GM18909 (cell line): Measurements from ENCODE around the gene PPIL1.

Experiments
- ATAC-seq: cut with Tn5 transposase; IDR thresholded peaks from one replicate; pipeline ENCODE4 v1.9.1; 2021; ENCODE audit warnings: mild to moderate bottlenecking; ENCODE audit not compliant: unreplicated experiment, poor library complexity

PPIL1 gene

DNA sequence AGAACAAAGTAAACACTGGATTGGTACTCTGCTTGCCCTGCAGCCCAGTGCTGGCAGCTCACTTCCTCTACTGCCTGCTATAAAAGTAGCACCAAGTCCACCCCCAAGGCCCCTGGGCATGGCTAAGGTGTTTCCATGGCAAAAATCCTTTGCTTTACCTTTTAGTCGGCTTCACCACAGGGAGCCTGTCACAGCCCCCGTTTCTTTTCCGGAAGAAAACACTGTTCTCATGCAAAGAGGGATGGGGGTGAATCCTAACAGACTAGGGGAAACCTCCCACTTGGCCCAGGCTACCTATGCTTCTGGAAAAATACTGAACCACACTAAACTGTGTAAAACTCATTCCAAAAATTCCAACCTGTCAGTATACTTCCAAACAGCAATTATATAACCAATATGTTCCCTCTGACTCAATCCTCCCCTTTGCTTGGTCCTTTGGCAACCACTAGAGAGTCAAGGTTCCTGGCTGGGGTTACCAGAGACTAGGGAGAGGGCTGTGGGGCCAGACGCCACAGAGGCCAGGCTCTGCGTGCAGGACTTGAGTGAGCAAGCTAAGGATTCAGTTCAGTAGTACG, 16.1 kb downstream of the PPIL1 start:
- ATAC-seq: no peak

DNA sequence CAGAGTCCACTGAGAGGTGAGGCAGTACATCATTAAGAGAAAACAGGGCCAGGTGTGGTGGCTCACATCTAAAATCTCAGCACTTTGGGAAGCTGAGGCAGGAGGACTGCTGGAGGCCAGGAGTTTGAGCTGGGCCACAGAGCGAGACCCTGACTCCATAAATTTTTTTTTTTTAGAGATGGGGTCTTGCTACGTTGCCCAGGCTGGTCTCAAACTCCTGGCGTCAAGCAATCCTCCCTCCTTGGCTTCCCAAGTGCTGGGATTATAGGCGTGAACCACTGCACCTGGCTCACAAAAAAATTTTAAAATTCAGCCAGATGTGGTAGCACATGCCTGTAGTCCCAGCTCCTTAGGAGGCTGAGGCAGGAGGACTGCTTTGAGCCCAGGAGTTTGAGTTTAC, 17.3 kb downstream of the PPIL1 start:
- ATAC-seq: no peak

DNA sequence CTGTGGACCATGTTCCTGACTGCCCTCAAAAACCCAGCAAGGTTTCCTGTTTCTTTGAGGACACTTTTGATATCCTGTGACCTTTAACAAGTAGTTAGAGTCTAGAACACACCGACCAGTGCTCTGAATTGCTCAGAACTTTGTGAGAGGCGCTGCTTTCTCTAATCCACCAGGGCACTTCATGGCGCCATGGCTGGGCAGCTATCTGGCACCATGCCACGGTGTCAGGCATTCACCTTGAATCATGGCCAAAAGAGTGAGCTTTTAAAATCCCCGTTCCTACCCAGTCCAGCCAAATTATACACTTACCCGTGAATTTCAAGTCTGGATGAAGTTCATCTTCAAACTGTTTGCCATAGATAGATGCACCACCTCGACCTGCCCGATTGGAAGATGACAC, 18.3 kb downstream of the PPIL1 start:
- no peak for ATAC-seq

DNA sequence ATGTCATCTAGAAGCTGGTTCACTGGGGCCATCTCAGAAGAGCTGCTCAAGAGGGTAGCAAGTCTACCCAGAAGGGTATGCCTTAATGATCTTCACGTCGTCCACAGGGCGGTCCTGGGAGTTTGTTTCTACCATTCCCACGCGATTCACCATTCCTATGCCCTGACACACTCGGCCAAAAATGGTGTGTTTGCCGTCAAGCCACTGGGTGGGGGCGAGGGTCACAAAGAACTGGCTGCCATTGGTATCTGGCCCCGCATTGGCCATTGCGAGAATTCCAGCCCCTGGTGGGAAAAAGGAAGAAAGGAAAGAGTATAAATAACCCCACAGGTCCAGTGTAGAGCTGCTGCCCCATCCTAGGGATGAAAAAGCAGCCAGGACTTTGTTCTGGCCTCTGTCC, 18.9 kb downstream of the PPIL1 start:
- ATAC-seq: no peak

DNA sequence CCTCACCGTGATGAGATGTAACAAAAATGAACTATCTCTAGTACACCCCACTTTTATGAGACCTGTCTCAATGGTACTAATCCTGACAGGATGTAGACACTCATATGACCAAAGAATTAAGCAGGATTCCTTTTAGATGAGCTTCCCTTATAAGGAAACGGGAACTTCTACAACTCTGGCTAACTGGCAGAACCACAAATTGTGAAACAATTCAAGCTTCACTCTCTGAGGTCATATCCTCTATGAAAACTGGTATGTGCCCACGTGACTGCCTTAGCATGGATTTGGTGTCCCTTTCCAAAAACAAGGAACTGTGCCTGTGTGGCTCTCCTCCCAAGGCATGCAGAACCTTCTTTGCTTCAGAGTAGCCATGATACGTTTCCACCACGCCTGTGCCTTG, 21.3 kb downstream of the PPIL1 start:
- ATAC-seq: no peak

DNA sequence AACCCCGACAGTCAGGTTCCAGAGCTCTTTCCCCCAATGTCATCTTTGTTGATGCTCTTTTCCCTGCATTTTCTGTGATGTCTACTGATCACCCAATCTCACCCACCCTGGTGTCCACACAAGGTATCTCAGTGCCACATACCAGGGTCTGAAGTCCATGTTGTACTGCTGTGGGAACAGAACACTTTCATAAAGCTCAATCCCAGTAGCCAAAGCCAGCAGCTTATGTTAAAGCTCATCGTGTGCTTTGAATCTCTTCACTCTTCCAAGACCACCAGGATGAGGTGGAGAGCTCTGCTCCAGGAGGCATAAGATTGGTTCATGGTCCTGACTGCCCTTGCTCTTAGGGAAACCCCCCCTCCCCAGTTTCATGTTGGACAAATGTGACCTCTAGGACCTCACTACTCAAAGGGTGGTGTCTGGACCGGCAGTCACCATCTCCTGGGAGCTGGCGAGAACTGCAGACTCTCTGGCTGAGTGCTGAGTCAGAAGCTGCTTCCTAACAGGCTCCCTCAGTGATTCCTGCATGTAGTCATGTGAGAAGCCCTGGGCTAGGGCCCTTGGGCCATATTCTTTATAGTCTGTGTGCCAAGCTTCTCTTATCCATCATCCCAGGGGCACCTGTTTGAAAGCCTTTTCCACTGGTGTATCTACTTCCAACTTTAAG, 22.0 kb downstream of the PPIL1 start:
- ATAC-seq: no peak

DNA sequence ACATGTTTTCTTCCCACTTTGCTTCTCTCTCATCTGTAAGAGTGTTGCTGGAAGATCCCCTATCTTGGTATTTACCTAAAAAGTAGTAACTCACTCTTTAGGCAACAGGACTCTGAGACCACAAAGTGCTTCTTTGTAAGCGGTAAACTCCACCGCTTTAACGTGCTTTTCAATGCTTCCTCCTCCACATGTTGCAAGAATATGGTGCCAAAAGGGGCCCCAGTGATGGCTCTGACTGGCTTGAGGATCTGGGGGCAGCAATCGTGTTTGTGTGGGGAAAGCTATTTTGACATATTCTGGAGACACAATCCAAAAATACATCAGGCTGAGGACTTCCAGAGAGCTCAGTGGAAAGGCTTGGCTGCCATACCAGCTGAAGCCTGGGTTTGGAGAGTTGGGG, 23.0 kb downstream of the PPIL1 start:
- ATAC-seq: no peak

DNA sequence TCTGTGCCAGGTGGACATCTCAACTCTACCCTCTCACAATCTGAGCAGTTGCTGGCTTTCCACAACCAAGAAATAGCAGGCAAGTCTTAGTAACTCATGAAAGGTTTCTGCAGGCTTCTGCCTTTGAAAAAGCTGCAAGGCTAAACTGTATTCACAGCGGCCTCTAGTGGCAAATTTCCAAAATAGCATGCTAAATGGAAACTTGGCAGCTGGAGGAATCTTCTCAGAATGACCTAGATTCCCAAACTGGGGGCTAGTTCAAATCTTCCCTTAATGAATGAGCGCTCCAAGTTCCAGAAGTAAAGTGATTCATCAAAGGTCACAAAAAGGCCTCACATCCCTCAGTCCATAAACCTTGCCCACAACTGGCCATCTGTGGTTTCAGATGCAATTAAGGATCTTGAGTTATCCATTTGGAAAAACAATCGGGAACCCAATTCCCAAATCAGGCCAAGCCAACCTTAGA, 23.4 kb downstream of the PPIL1 start:
- ATAC-seq: no peak

DNA sequence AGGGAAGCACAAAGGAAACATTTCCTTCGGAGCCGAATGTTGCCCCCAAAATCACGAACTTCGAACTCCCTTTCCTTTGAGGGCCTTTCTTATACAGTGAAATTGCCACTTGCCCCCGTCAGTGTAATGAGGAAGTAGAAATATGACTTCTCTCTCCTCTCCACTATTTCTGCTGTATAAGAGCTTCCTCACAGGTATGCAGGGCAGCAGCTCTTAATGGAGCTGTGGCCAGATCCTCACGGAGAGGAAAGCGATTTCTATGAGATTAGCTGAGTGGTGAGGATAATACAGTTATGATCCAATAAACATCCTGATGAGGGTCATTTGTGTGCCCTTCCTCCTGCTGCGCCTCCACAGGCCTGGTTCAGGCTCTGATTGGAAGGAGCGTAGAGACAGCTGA, 24.6 kb downstream of the PPIL1 start:
- ATAC-seq: no peak

DNA sequence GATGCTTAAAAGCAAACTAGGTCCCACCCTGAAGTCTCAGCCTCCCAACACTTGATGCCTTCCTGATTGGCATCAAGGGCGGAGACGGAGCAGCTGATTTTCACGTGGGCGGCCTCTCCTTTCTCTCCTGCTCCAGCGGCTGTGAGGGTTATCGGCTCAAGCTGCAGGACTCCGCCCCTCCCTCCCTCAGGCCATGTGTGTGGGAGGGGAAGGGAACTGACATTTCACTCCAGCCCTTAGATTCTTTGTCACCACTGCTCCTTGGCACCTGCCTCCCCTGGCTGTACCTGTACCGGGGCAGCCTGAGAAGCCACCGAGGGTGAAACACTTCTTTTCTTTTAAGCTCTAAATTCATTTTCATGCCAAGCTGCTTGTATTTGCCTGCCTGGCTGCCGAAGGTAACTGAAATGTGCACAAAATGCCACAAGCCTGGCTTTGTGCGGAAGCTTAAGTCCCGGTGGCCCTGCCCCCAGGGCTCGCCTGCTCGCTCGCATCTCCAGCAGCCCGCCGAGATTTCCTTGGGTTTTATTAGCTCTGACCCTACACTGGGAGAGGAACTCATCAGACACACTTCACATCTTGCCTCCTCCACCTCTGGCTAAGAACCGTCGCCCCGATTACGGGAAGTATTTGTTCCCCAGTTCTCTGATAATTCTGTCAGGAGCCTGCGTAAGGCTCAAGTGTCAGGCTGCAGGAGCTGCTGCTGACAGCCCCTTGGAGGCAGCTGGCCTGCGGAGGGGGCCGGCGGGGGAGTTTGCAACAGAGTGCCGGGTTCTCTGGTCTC, 25.8 kb downstream of the PPIL1 start:
- no peak for ATAC-seq

DNA sequence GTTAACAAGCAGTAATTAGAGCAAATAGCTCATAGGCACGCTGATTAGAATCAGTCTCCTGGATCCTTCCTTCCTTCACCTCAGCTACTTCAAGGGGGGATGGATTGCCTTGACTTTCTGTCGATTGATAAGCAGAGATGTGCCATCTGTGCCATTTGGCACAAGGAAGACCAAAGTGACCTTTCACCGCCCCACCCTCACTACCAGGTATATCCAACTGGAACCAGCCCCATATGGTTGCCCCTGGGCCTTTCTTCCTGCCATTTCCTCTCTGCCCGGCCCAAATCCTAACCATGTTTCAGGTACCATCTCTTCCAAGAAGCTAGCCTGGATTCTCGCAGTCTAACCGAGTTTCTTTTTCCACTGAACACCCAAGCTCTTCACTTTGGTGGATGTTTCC, 26.6 kb downstream of the PPIL1 start:
- ATAC-seq: no peak

DNA sequence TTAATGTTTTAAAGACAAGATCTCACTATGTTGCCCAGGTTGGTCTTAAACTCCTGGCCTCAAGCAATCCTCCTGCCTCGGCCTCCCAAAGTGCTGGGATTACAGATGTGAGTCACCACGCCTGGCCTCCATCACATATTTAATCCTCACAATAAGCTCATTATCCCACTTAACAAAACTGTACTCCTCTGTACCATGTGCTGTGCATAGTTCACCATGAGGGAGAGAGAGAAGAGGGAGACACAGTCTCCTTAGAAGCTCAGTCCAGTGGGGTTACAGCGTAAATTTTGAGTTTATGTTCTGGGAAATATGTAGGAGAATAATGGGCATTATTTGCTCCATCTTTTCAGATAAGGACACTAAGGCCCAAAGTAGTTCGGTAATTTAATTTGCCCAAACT, 27.5 kb downstream of the PPIL1 start:
- no peak for ATAC-seq

DNA sequence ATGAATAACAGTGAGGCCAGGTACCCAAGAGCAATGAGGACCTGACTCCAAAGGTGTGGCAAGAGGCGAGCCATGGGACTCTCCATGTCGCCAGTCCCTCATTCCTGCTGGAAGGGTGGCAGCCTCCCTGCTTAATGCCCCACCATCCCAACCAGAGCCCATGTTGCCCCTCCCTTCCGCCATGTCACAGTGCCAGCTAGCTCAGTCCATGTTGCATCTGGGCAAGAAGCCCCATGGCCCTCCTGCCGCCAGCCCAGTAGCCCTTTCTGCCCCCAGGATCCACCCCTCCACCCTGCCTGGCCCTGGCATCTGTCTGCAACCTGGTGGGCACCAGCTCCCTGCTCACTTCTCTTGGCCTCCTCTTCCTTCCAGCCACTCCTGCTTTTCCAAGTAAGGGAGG, 29.4 kb downstream of the PPIL1 start:
- no peak for ATAC-seq

DNA sequence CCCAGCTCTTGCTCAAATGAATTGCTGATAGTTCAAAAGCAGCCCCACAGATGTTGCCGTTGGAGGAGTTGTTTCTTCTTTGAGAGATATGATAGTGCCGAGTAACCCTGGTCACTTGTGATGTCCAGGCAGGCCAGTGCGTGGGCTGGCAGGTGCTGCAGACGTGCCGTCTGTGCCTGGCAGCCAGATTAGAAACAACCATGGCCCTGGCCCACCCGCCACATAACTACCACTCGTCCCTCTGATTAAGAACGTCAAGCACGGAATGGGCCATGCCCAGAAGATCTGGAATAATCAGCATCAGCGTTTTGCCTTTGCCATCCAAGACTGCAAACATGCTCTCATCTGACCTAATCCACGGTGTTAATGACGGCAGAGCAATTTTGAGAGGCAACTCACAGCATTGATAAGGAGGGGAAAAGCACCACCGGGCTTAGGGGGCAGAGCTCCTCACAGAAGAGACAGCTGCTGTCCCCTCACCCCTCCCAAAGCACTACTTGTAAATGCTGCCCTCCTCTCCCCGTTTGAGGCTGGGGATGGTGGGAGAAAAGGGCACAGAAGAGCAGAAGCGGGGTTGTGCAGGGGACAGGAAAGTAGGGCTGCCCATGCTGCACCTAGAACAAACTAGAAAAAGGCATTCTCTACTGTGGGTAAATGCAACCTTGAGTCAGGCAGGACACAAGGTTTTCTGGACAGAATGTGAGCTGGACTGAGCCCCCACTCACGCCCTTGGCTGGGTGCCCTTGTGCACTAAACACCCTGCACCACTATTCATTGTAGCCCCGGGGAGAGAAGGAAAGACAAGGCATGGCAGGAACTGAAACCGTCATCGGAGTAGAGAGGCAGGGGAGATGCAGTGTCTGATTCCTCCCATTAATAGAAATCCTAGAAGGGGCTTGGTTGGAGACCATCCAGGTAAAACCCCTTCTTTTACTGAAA, 30.1 kb downstream of the PPIL1 start:
- ATAC-seq: no peak

DNA sequence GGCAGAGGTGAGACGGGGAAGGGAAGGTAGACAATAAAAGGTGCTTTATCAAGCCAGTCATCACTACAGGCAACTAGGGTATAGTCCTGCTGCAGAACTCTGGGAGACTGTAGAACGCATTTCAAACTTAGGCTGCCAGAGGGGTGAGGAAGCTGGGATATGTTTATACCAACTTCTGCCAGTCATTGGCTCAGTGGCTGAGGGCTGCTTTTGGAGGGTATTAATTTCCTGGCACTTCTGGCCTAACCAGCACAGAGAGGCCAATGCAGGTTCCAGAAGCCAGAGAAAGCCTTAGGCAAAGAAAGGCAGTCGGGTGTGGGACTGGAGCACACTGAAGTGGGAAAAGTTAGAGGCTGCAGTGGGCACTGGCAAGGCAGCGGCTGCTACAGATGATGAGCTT, 31.4 kb downstream of the PPIL1 start:
- ATAC-seq: no peak

DNA sequence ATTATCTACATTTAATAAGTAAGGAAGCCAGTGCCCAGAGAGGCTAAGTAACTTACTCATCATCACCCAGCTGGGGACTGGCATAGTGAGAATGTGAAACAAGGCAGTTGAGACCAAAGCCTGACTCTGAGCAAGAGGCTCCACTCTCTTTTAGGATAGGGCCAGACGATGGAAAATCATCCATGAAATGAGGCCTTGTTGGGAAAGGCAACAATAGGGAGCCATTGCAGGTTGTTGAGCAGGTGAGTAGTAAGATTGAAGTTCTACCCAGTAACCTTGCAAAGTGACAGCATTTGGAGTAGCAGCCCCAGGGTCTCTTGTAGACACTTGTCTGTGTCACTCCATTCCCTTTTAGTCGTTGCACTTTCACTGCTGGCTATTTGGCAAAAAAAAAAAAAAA, 32.8 kb downstream of the PPIL1 start:
- ATAC-seq: no peak

DNA sequence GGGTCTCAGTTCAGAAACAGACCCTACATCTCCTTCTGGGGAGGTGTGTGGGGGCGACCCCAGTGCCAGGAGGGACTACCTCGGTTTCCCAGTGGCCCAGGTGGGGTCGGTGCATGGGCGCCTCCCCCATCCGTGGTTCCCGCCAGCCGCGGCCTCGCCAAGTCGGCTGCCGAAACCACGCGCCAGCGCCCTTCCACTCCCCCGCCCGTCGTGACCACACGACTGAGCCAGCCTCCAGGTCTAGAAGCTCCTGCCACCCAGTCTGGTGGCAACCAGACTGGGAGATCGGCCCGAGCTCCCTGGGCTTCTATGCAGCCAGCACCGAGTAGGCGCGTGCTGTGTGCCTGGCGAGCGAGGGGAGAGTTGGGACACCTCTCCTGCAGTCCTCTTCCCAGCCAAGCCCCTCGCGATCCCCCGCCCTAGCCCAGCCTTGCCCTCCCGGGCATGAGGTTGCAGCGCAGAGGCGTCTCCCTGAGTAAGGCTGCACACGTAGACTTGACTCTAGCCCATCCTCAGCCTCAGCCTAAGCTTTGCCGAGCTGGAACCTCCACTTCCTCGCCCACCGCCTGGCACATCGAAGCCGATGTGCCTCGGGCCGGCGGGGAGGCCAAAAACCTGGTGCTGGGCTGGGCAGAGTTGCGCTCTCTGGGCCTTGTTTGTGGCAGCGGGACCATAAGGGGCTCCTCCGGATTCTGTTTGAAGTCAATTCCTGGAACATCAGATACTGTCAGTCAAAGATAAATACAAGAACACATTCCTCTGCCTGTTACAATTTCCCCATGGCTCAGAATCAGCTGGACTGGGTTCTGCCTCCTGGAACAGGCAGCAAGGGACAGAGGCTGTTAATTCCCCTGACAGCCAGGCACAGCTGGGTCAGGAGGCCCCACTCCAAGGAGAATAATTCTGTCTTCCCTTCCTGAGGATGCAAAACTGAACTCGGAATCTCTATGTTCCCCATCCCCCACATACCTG, 33.9 kb downstream of the PPIL1 start:
- no peak for ATAC-seq

DNA sequence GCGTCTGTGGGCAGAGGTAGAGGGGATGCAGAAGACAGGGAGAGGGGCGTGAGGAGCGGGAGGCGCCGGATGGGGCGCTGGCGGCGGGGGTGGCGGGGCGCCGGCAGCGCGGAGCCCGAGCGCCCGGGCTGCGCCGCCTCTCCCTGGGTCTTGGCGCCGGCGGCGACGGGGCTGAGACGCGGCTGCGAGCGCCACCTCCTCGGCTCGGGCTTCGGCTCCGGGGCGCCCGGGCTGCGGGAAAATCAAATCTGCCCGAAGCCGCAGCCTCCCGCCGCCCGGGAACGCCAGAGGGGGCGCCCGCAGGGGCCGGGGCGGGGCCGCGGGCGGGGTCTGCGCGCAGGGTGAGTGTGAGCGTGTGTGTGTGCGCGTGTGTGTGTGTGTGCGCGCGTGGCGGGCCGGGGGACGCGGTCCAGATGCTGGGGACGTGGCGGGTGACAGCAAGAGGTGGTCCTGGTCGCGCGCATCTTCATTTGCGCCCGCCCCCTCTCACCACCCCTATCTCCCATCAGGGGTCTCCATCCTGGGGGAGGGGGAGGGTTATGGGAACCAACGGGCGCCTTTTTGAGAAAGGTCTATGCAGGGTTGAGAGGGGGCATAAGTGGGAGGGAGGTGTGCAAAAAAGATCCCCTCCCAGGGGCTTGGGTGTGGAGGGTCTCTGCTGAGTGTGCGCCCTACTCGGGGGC, 34.7 kb downstream of the PPIL1 start:
- ATAC-seq: no peak
